HCEC 1CT (cell line): ENCODE results near the gene GMNN.
A peak's percentile ranks its signal among the peaks of the same experiment; 100 is the strongest.

Experiments used
- DNase-seq: peaks from one replicate; pipeline ENCODE4 v3.0.0-alpha.2; 2017

Gene GMNN

DNA sequence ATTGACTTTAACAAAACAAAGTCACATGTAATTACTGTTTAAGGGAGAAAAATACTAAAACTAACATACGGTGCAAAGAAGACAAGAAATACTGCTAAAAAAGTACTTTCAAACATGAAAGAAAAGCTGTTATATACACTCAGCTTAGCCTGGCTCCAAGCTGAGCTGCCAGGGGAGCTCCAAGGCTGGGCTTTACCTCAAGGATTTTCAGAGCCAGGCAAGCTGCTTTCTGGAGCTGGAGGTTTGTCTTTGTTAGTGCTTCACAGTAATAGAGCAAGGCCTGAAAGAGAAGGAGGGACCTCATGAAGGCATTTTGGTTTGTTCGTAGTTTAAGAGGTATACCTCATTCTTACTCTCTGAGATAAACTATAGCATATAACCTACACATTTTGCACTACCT, 43.6 kb downstream of the GMNN start:
- DNase-seq: no peak

GRCh38 chr6:24821860-24822444, 47.2 kb downstream of the GMNN start:
- DNase-seq: no peak

DNA sequence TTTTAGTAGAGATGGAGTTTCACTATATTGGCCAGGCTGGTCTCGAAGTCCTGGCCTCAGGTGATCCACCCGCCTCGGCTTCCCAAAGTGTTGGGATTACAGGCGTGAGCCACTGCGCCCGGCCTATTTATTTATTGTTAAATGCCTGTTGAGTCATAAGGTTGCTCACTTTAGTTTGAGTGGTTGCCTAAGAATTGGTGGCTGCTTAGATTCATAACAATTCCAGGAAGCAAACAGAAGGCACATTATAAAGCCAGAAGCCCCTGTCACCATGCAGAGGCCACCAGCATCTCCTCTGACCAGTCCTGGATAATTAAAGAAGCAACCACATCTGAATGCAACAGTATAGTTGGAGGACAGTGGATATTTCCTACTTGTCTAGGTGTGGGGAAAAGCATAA, 48.0 kb downstream of the GMNN start:
- DNase-seq: peak; percentile 64

GRCh38 chr6:24823185-24823584, 48.4 kb downstream of the GMNN start:
- DNase-seq: no peak

GRCh38 chr6:24824142-24824938, 49.6 kb downstream of the GMNN start:
- DNase-seq: no peak

- DNase-seq: no peak
Observed at GRCh38 chr6:24825130-24825630, 50.4 kb downstream of the GMNN start.

DNA sequence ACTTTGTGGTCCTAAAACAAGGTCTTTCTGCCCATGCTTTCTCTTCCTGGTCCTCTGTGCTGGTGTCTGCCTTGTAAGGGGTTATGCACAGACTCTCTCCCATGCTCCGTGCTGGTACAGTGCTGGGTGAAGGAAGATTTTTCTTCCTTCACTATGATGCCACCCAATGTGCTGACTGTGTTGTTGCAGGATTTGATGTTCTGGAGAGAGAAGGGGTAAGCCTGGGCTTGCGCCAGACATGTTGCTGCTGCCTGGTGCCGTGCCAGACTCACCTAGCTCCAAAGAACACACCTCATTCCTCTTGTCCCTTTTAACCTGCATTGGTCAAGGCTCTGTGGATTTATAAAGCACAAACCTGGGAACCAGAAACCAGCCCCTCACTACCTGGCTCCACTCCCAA, 52.4 kb downstream of the GMNN start:
- DNase-seq: no peak

GRCh38 chr6:24827970-24828369, 53.2 kb downstream of the GMNN start:
- DNase-seq: no peak

DNA sequence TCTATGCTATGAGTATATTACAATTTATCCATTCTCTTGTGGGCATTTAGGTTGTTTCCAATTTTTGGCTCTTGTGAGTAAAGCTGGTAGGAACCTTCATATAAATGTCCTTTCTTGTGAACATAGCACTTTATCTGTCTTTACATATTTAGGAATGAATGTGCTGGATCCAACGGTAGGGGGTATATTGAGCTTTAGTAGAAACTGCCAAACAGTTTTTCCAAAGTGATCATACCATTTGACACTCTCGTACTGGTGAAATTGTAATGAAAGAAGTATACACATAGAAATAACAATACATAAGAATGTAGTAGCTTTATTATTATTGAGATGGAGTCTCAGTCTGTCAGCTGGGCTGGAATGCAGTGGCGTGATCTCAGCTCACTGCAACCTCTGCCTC, 54.9 kb downstream of the GMNN start:
- no peak for DNase-seq

- DNase-seq: no peak
Observed at GRCh38 chr6:24831771-24832716, 57.3 kb downstream of the GMNN start.

DNA sequence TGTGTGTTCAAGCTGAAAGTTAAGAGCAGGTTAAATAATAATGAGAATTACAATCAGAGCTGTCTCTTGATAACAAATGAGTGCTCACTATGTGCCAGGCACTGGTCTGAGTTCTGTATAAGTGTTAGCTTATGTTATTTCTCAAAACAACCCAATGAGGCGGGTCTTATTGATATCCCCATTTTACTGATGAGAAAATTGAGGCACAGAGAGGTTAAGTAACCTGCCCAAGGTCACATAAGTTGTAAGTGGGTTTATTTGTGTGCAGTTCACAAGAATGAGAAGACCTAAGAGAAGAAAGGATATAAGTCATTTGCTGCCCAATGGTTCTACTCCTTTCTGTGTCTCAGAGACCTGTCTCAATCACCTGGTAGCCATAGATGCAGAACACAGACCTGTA, 58.1 kb downstream of the GMNN start:
- no peak for DNase-seq

- no peak for DNase-seq
Observed at GRCh38 chr6:24833711-24834386, 59.1 kb downstream of the GMNN start.
